ENCODE measurements around the gene ABCC6.

Gene ABCC6

GRCh38 chr16:16146380-16147315, 76.6 kb downstream of the ABCC6 start:
- DNase-seq (ENCODE audit: low read depth) = no peak
- TF ChIP-seq POLR2A (IDR thresholded peaks at IDR 0.05; ENCODE audit: extremely low read depth, insufficient read length) (no peak), MAX (IDR thresholded peaks at IDR 0.05; ENCODE audit: low read depth, low read length) (no peak), CTCF (IDR thresholded peaks at IDR 0.05; ENCODE audit: low read depth, low read length) (no peak), MYC (IDR thresholded peaks at IDR 0.05; ENCODE audit: low read depth, low read length) (no peak)
- no peak overlapping the region for H3K4me3 ChIP-seq (ENCODE audit: low read depth, low read length)

GRCh38 chr16:16145286-16145685, 78.0 kb downstream of the ABCC6 start:
- no peak for TF ChIP-seq MYC (IDR thresholded peaks at IDR 0.05; ENCODE audit: low read depth, low read length)
- no peak for TF ChIP-seq POLR2A (IDR thresholded peaks at IDR 0.05; ENCODE audit: extremely low read depth, insufficient read length)
- TF ChIP-seq CTCF (IDR thresholded peaks at IDR 0.05; ENCODE audit: low read depth, low read length) = no peak
- TF ChIP-seq MAX (IDR thresholded peaks at IDR 0.05; ENCODE audit: low read depth, low read length) = no peak
- H3K4me3 ChIP-seq (ENCODE audit: low read depth, low read length) = no peak overlapping the region
- DNase-seq (ENCODE audit: low read depth) = no peak

- no peak for DNase-seq (ENCODE audit: low read depth)
- TF ChIP-seq CTCF (IDR thresholded peaks at IDR 0.05; ENCODE audit: low read depth, low read length) = no peak
- TF ChIP-seq MAX (IDR thresholded peaks at IDR 0.05; ENCODE audit: low read depth, low read length) = no peak
- TF ChIP-seq POLR2A (IDR thresholded peaks at IDR 0.05; ENCODE audit: extremely low read depth, insufficient read length) = no peak
- TF ChIP-seq MYC (IDR thresholded peaks at IDR 0.05; ENCODE audit: low read depth, low read length) = no peak
- H3K4me3 ChIP-seq (ENCODE audit: low read depth, low read length) = no peak overlapping the region
Measured at GRCh38 chr16:16144416-16144815, 78.9 kb downstream of the ABCC6 start.

- TF ChIP-seq MYC (IDR thresholded peaks at IDR 0.05; ENCODE audit: low read depth, low read length) (no peak), CTCF (IDR thresholded peaks at IDR 0.05; ENCODE audit: low read depth, low read length) (no peak), MAX (IDR thresholded peaks at IDR 0.05; ENCODE audit: low read depth, low read length) (no peak), POLR2A (IDR thresholded peaks at IDR 0.05; ENCODE audit: extremely low read depth, insufficient read length) (no peak)
- DNase-seq (ENCODE audit: low read depth) = no peak
- H3K4me3 ChIP-seq (ENCODE audit: low read depth, low read length) = no peak overlapping the region
Measured at GRCh38 chr16:16143931-16144330, 79.4 kb downstream of the ABCC6 start.

- TF ChIP-seq POLR2A (IDR thresholded peaks at IDR 0.05; ENCODE audit: extremely low read depth, insufficient read length) = no peak
- TF ChIP-seq MAX (IDR thresholded peaks at IDR 0.05; ENCODE audit: low read depth, low read length) = no peak
- TF ChIP-seq CTCF (IDR thresholded peaks at IDR 0.05; ENCODE audit: low read depth, low read length) = peak; percentile 62
- peak; percentile 68 for DNase-seq (ENCODE audit: low read depth)
- H3K4me3 ChIP-seq (ENCODE audit: low read depth, low read length) = no peak overlapping the region
Measured at GRCh38 chr16:16143038-16143763, 80.1 kb downstream of the ABCC6 start.

Measured in NB4 (cell line).